Measurements from ENCODE around the gene VAMP7. TPM values are rescaled to one million over a fixed set of nuclear protein-coding genes. Genes with fewer than 3 reads are reported as not detected.
"Not testable (repeated sequence)": the region's sequence is repeated elsewhere in the genome, so short reads cannot be mapped to it uniquely, and the experiment has no call there.

The VAMP7 gene
- total RNA-seq, result 31.3 TPM

- DNase-seq, result peak; percentile 91
Measured at GRCh38 chrX:155881158-155881993, at the start of gene VAMP7. Gene VAMP7, plus strand, starts transcription at chrX:155881345. Its CDS starts 8,122 bp downstream, at chrX:155889467.

GRCh38 chrX:155841232-155841631 is 39.9 kb upstream of the VAMP7 start:
- no peak for DNase-seq

GRCh38 chrX:155851786-155852185 is 29.4 kb upstream of the VAMP7 start:
- DNase-seq, result not testable (repeated sequence)

GRCh38 chrX:155857561-155857960 is 23.6 kb upstream of the VAMP7 start:
- DNase-seq, result no peak

GRCh38 chrX:155864655-155865054 is 16.5 kb upstream of the VAMP7 start:
- DNase-seq, result no peak

GRCh38 chrX:155865193-155865592 is 16.0 kb upstream of the VAMP7 start:
- DNase-seq, result no peak

GRCh38 chrX:155867821-155868220 is 13.3 kb upstream of the VAMP7 start:
- DNase-seq, result no peak

- DNase-seq, result no peak
Measured at GRCh38 chrX:155870958-155871357, 10.2 kb upstream of the VAMP7 start.

- DNase-seq, result no peak
Measured at GRCh38 chrX:155871934-155872333, 9.2 kb upstream of the VAMP7 start.

GRCh38 chrX:155873188-155873587 is 8.0 kb upstream of the VAMP7 start:
- DNase-seq, result no peak

GRCh38 chrX:155874571-155875244 is 6.4 kb upstream of the VAMP7 start:
- peak; percentile 5 for DNase-seq

- no peak for DNase-seq
Measured at GRCh38 chrX:155876704-155877103, 4.4 kb upstream of the VAMP7 start.

GRCh38 chrX:155877288-155877687 is 3.9 kb upstream of the VAMP7 start:
- no peak for DNase-seq

- no peak for DNase-seq
Measured at GRCh38 chrX:155880586-155881157, 473 bp upstream of the VAMP7 start.

- DNase-seq, result no peak
Measured at GRCh38 chrX:155886409-155886808, 5.3 kb downstream of the VAMP7 start.

- no peak for DNase-seq
Measured at GRCh38 chrX:155888139-155888538, 7.0 kb downstream of the VAMP7 start.

- no peak for DNase-seq
Measured at GRCh38 chrX:155889328-155889727, 8.2 kb downstream of the VAMP7 start.

GRCh38 chrX:155891446-155892210 is 10.5 kb downstream of the VAMP7 start:
- DNase-seq, result no peak

- no peak for DNase-seq
Measured at GRCh38 chrX:155893521-155893920, 12.4 kb downstream of the VAMP7 start.

GRCh38 chrX:155896512-155896911 is 15.4 kb downstream of the VAMP7 start:
- DNase-seq, result no peak

GRCh38 chrX:155899366-155899765 is 18.2 kb downstream of the VAMP7 start:
- DNase-seq, result no peak

- DNase-seq, result no peak
Measured at GRCh38 chrX:155900765-155901164, 19.6 kb downstream of the VAMP7 start.

GRCh38 chrX:155907661-155908060 is 26.5 kb downstream of the VAMP7 start:
- DNase-seq, result not testable (repeated sequence)
